Stomach smooth muscle (tissue), 2 donors: ENCODE data around the gene ZNF384.
"Not testable (repeated sequence)": the region's sequence is repeated elsewhere in the genome, so short reads cannot be mapped to it uniquely, and the experiment has no call there.

Experiments used
- H3K27ac ChIP-seq: one replicate; pipeline ENCODE4 v1.7.0; 2013; ENCODE audit warnings: mild to moderate bottlenecking, low read length, inconsistent platforms
- H3K27me3 ChIP-seq, 2 donors: one replicate each; pipeline ENCODE4 v1.7.0; 2013; ENCODE audit warnings: low read length in 2 of 2; ENCODE audit not compliant: insufficient read depth in 2 of 2, control insufficient read depth in 1 of 2
- H3K36me3 ChIP-seq, 2 donors: one replicate each; pipeline ENCODE4 v1.7.0; 2013; ENCODE audit warnings: low read length in 2 of 2; ENCODE audit not compliant: control insufficient read depth in 2 of 2, insufficient read depth in 2 of 2
- H3K4me1 ChIP-seq: one replicate; pipeline ENCODE4 v1.7.0; 2013; ENCODE audit warnings: low read length; ENCODE audit not compliant: control insufficient read depth, insufficient read depth
- H3K4me3 ChIP-seq, 2 donors: one replicate each; pipeline ENCODE4 v1.7.0; 2013; ENCODE audit warnings: low read length in 2 of 2
- H3K9ac ChIP-seq, 2 donors: one replicate each; pipeline ENCODE4 v1.7.0; 2013; ENCODE audit warnings: low read length in 2 of 2, mild to moderate bottlenecking in 1 of 2
- H3K9me3 ChIP-seq, 2 donors: one replicate each; pipeline ENCODE4 v1.7.0; 2013; ENCODE audit warnings: low read length in 2 of 2; ENCODE audit not compliant: control insufficient read depth in 2 of 2
- donor health status: healthy.
- donor health status: Pancreatic carcinoma.

Gene ZNF384

GRCh38 chr12:6722863-6723262 lies 33.7 kb upstream of the ZNF384 start:
- no peaks in the 10 kb centered on the region for H3K9me3 ChIP-seq
- no peak overlapping the region for H3K4me3 ChIP-seq
- peaks cover 7% of the 10 kb centered on the region for H3K4me1 ChIP-seq
- H3K27me3 ChIP-seq: no peaks in the 10 kb centered on the region
- H3K36me3 ChIP-seq: peaks cover 2 to 6% of the 10 kb centered on the region in 2 donors
- H3K9ac ChIP-seq: no peak overlapping the region
- no peak overlapping the region for H3K27ac ChIP-seq

GRCh38 chr12:6716874-6717437 lies 27.8 kb upstream of the ZNF384 start:
- H3K36me3 ChIP-seq: no peaks in the 10 kb centered on the region
- no peak overlapping the region for H3K27ac ChIP-seq
- H3K4me1 ChIP-seq: no peaks in the 10 kb centered on the region
- no peaks in the 10 kb centered on the region for H3K9me3 ChIP-seq
- H3K27me3 ChIP-seq: no peaks in the 10 kb centered on the region
- no peak overlapping the region for H3K4me3 ChIP-seq
- no peak overlapping the region for H3K9ac ChIP-seq

GRCh38 chr12:6716031-6716873 lies 27.1 kb upstream of the ZNF384 start:
- H3K4me1 ChIP-seq, H3K27ac ChIP-seq, H3K36me3 ChIP-seq, H3K27me3 ChIP-seq, H3K9me3 ChIP-seq, H3K4me3 ChIP-seq, H3K9ac ChIP-seq: not testable (repeated sequence)

GRCh38 chr12:6708960-6709394 lies 19.8 kb upstream of the ZNF384 start:
- Histone ChIP-seq H3K4me1 (no peaks in the 10 kb centered on the region), H3K9ac (no peak overlapping the region), H3K27ac (no peak overlapping the region), H3K9me3 (no peaks in the 10 kb centered on the region), H3K36me3 (no peaks in the 10 kb centered on the region), H3K27me3 (peaks cover 0 to 4% of the 10 kb centered on the region in 2 donors), H3K4me3 (no peak overlapping the region)

- not testable (repeated sequence) for H3K4me3 ChIP-seq, H3K27ac ChIP-seq, H3K9me3 ChIP-seq, H3K4me1 ChIP-seq, H3K27me3 ChIP-seq, H3K9ac ChIP-seq, H3K36me3 ChIP-seq
Observed at GRCh38 chr12:6708351-6708750, 19.2 kb upstream of the ZNF384 start.

- Histone ChIP-seq H3K9ac (no peak overlapping the region), H3K9me3 (no peaks in the 10 kb centered on the region), H3K27ac (no peak overlapping the region), H3K36me3 (no peaks in the 10 kb centered on the region), H3K4me1 (peaks cover 17% of the 10 kb centered on the region), H3K4me3 (no peak overlapping the region), H3K27me3 (peaks cover 29 to 40% of the 10 kb centered on the region in 2 donors)
Observed at GRCh38 chr12:6703631-6704030, 14.5 kb upstream of the ZNF384 start.

GRCh38 chr12:6701078-6701768 lies 12.0 kb upstream of the ZNF384 start:
- peaks cover 35 to 45% of the 10 kb centered on the region in 2 donors for H3K27me3 ChIP-seq
- peaks cover 17% of the 10 kb centered on the region for H3K4me1 ChIP-seq
- peak overlapping the region in 1 of 2 donors; percentile 52 for H3K4me3 ChIP-seq
- no peaks in the 10 kb centered on the region for H3K36me3 ChIP-seq
- H3K9ac ChIP-seq: no peak overlapping the region
- no peak overlapping the region for H3K27ac ChIP-seq
- H3K9me3 ChIP-seq: no peaks in the 10 kb centered on the region

- peaks cover 17% of the 10 kb centered on the region for H3K4me1 ChIP-seq
- H3K4me3 ChIP-seq: peak within 1 kb of the TSS; percentile 51 to 67
- no peaks in the 10 kb centered on the region for H3K9me3 ChIP-seq
- no peak within 1 kb of the TSS for H3K27ac ChIP-seq
- H3K36me3 ChIP-seq: no peaks in the 10 kb centered on the region
- H3K27me3 ChIP-seq: peaks cover 39 to 45% of the 10 kb centered on the region in 2 donors
- peak within 1 kb of the TSS in 1 of 2 donors; percentile 27 for H3K9ac ChIP-seq
Observed at GRCh38 chr12:6700646-6701051, 11.5 kb upstream of the ZNF384 start, which contains the start of gene PIANP. PIANP (minus strand) TSS chr12:6700815; CDS start chr12:6698061, 2,754 bp downstream.

GRCh38 chr12:6699989-6700645 lies 10.9 kb upstream of the ZNF384 start:
- no peaks in the 10 kb centered on the region for H3K9me3 ChIP-seq
- H3K9ac ChIP-seq: no peak overlapping the region
- H3K36me3 ChIP-seq: no peaks in the 10 kb centered on the region

GRCh38 chr12:6699259-6699988 lies 10.2 kb upstream of the ZNF384 start:
- no peaks in the 10 kb centered on the region for H3K36me3 ChIP-seq
- H3K4me3 ChIP-seq: no peak overlapping the region
- H3K27ac ChIP-seq: no peak overlapping the region
- no peaks in the 10 kb centered on the region for H3K9me3 ChIP-seq
- peaks cover 17% of the 10 kb centered on the region for H3K4me1 ChIP-seq
- peaks cover 37 to 45% of the 10 kb centered on the region in 2 donors for H3K27me3 ChIP-seq
- H3K9ac ChIP-seq: peak overlapping the region in 1 of 2 donors; percentile 27

More at GRCh38 chr12:6699989-6700645, 10.9 kb upstream of the ZNF384 start:
- H3K4me3 ChIP-seq: peak overlapping the region; percentile 51 to 67
- peaks cover 39 to 45% of the 10 kb centered on the region in 2 donors for H3K27me3 ChIP-seq
- H3K27ac ChIP-seq: no peak overlapping the region
- H3K4me1 ChIP-seq: peaks cover 17% of the 10 kb centered on the region
